DOHH2 (cell line): ENCODE results near the gene CCDC197.

Experiments used
- H3F3A ChIP-seq: fragments of 200-600 bp; sonication (generic), shearing (Covaris generic); 2 replicates; pipeline ENCODE4 v1.6.0; 2016; ENCODE audit warnings: antibody characterized with exemption, mild to moderate bottlenecking; ENCODE audit not compliant: control insufficient read depth, insufficient read depth
- H3K27ac ChIP-seq: fragments of 200-600 bp; sonication (generic); 2 replicates; pipeline ENCODE4 v1.5.1; 2014; ENCODE audit warnings: low read depth, mild to moderate bottlenecking, low read length, moderate library complexity
- H3K27me3 ChIP-seq: fragments of 200-600 bp; sonication (generic); 2 replicates; pipeline ENCODE4 v1.6.1; 2014; ENCODE audit warnings: mild to moderate bottlenecking, low read length, mixed read lengths; ENCODE audit not compliant: control insufficient read depth
- H3K36me3 ChIP-seq: fragments of 200-600 bp; sonication (generic); 2 replicates; pipeline ENCODE4 v1.6.1; 2014; ENCODE audit warnings: mild to moderate bottlenecking, low read length, moderate library complexity, mixed read lengths; ENCODE audit not compliant: control insufficient read depth
- H3K4me1 ChIP-seq: fragments of 200-600 bp; sonication (generic); 2 replicates; pipeline ENCODE4 v1.6.1; 2014; ENCODE audit warnings: mild to moderate bottlenecking, low read length, mixed read lengths; ENCODE audit not compliant: control insufficient read depth
- H3K4me2 ChIP-seq: fragments of 200-600 bp; sonication (generic); 2 replicates; pipeline ENCODE4 v1.6.0; 2014; ENCODE audit warnings: mild to moderate bottlenecking, low read length, moderate library complexity
- H3K4me3 ChIP-seq: fragments of 200-600 bp; sonication (generic); 2 replicates; pipeline ENCODE4 v1.5.1; 2014; ENCODE audit warnings: mild to moderate bottlenecking, low read length, mixed read lengths
- H3K79me2 ChIP-seq: fragments of 200-600 bp; sonication (generic); 2 replicates; pipeline ENCODE4 v1.6.1; 2014; ENCODE audit warnings: mild to moderate bottlenecking, low read length, mixed read lengths; ENCODE audit not compliant: control insufficient read depth
- H3K9me2 ChIP-seq: fragments of 200-600 bp; sonication (generic); replicated peaks from 2 replicates; pipeline ENCODE4 v1.6.1; 2014; ENCODE audit warnings: mild to moderate bottlenecking, low read length, mixed read lengths; ENCODE audit not compliant: control insufficient read depth
- H3K9me3 ChIP-seq: fragments of 200-600 bp; sonication (generic); 2 replicates; pipeline ENCODE4 v1.6.1; 2014; ENCODE audit warnings: antibody characterized with exemption, low read length, mixed read lengths; ENCODE audit not compliant: control insufficient read depth, insufficient read depth
- H4K20me1 ChIP-seq: fragments of 200-600 bp; sonication (generic); 2 replicates; pipeline ENCODE4 v1.6.0; 2014; ENCODE audit warnings: low read depth, mild to moderate bottlenecking, antibody characterized with exemption, low read length, moderate library complexity; ENCODE audit not compliant: control insufficient read depth, insufficient read depth
- EZH2phosphoT487 ChIP-seq: fragments of 200-600 bp; sonication (generic); IDR thresholded peaks from 2 replicates; pipeline ENCODE4 v1.6.1; 2017; ENCODE audit warnings: borderline replicate concordance, mild to moderate bottlenecking, antibody characterized with exemption, low read length, moderate library complexity, mixed read lengths
- TF ChIP-seq, protein P1 (sequence below): fragments of 200-600 bp; sonication (generic); IDR thresholded peaks from one replicate; pipeline ENCODE4 v1.5.1; 2014; ENCODE audit warnings: antibody characterized with exemption, mild to moderate bottlenecking, low read depth, low read length; ENCODE audit not compliant: poor library complexity, severe bottlenecking

Gene CCDC197

GRCh38 chr14:94024549-94024948 is 27.4 kb downstream of the CCDC197 start:
- Histone ChIP-seq H4K20me1 (no peaks in the 10 kb centered on the region), H3K4me3 (no peak overlapping the region), H3K79me2 (no peaks in the 10 kb centered on the region), H3K9me3 (no peaks in the 10 kb centered on the region), H3K4me2 (no peak overlapping the region), H3K27ac (no peak overlapping the region), H3K27me3 (peaks cover 25% of the 10 kb centered on the region), H3F3A (no peaks in the 10 kb centered on the region), H3K36me3 (no peaks in the 10 kb centered on the region), H3K9me2 (no peaks in the 10 kb centered on the region), H3K4me1 (peaks cover 8% of the 10 kb centered on the region; the same call in 1 of the 2 replicates)
- TF ChIP-seq, protein P1, sequence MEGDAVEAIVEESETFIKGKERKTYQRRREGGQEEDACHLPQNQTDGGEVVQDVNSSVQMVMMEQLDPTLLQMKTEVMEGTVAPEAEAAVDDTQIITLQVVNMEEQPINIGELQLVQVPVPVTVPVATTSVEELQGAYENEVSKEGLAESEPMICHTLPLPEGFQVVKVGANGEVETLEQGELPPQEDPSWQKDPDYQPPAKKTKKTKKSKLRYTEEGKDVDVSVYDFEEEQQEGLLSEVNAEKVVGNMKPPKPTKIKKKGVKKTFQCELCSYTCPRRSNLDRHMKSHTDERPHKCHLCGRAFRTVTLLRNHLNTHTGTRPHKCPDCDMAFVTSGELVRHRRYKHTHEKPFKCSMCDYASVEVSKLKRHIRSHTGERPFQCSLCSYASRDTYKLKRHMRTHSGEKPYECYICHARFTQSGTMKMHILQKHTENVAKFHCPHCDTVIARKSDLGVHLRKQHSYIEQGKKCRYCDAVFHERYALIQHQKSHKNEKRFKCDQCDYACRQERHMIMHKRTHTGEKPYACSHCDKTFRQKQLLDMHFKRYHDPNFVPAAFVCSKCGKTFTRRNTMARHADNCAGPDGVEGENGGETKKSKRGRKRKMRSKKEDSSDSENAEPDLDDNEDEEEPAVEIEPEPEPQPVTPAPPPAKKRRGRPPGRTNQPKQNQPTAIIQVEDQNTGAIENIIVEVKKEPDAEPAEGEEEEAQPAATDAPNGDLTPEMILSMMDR, result no peak
- TF ChIP-seq EZH2phosphoT487, result no peak

DNA sequence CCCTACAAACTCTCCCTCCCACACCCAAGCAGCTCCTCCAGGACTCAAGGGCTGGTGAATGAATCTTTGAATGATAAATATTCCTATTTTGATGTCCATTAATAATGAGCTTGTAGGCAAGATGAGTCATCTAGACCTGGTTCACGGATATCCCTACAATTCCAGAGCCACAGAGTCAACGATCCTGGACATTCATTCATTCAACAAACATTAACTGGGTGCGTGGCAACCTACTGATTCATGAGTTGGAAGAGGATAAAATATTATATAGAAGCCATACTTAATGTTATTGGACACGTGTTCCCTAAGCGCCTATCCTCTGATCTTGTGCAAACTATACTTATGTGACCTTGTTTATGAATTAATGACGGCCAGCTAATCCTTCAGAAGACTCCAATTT is 28.6 kb downstream of the CCDC197 start:
- no peaks in the 10 kb centered on the region for H4K20me1 ChIP-seq
- peaks cover 8% of the 10 kb centered on the region; the same call in 1 of the 2 replicates for H3K4me1 ChIP-seq
- TF ChIP-seq, protein P1, result no peak
- TF ChIP-seq EZH2phosphoT487, result no peak
- no peaks in the 10 kb centered on the region for H3K36me3 ChIP-seq
- no peaks in the 10 kb centered on the region for H3K79me2 ChIP-seq
- H3K27me3 ChIP-seq, result peaks cover 20% of the 10 kb centered on the region
- no peak overlapping the region for H3K27ac ChIP-seq
- peak overlapping the region; percentile 51; the same call in 1 of the 2 replicates for H3K4me3 ChIP-seq
- no peaks in the 10 kb centered on the region for H3F3A ChIP-seq
- H3K9me2 ChIP-seq, result no peaks in the 10 kb centered on the region
- peak overlapping the region; percentile 60 for H3K4me2 ChIP-seq
- H3K9me3 ChIP-seq, result no peaks in the 10 kb centered on the region

- Histone ChIP-seq H3K36me3 (no peaks in the 10 kb centered on the region), H3K9me2 (no peaks in the 10 kb centered on the region), H4K20me1 (no peaks in the 10 kb centered on the region), H3K27ac (no peak within 1 kb of the TSS), H3K9me3 (no peaks in the 10 kb centered on the region), H3F3A (no peaks in the 10 kb centered on the region), H3K4me2 (peak within 1 kb of the TSS; percentile 60), H3K4me3 (peak within 1 kb of the TSS; percentile 51), H3K4me1 (peaks cover 8% of the 10 kb centered on the region; the same call in 1 of the 2 replicates), H3K27me3 (peaks cover 14% of the 10 kb centered on the region), H3K79me2 (no peaks in the 10 kb centered on the region)
- TF ChIP-seq, protein P1, result no peak
- no peak for TF ChIP-seq EZH2phosphoT487
These were observed 29.2 kb downstream of the CCDC197 start, which contains the start of gene OTUB2 for GRCh38 chr14:94026173-94026888. OTUB2 (plus strand) TSS chr14:94026340; CDS start chr14:94026538, 198 bp downstream.
